GM19452 (cell line): ENCODE measurements around the gene RNF215.
"Not testable (repeated sequence)": the region's sequence is repeated elsewhere in the genome, so short reads cannot be mapped to it uniquely, and the experiment has no call there.

Experiments
- ATAC-seq: cut with Tn5 transposase; IDR thresholded peaks from one replicate; pipeline ENCODE4 v1.9.1; 2021; ENCODE audit not compliant: unreplicated experiment

The RNF215 gene

GRCh38 chr22:30421695-30422480 is 34.7 kb upstream of the RNF215 start:
- ATAC-seq, result no peak

- no peak for ATAC-seq
These were observed 33.3 kb upstream of the RNF215 start for GRCh38 chr22:30420347-30421125.

DNA sequence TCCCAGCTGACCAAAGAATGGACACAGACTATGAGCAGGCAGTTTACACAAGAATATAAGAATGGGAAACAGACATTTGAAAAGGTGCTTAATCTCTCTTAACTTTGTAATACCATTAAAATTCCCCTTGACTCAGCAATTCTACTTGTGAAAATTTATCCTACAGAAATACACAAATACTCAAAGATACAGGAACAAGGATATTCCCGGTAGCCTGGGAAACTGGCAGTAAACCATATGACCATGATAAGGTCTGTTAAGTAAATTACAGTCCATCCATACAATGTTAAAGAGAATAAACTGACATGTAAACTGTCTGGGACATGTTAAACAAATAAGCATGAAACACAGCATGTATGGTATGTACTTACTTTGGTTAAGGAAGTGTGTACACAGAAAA is 29.6 kb upstream of the RNF215 start:
- ATAC-seq, result no peak

GRCh38 chr22:30416403-30416802 is 29.2 kb upstream of the RNF215 start:
- ATAC-seq, result no peak

DNA sequence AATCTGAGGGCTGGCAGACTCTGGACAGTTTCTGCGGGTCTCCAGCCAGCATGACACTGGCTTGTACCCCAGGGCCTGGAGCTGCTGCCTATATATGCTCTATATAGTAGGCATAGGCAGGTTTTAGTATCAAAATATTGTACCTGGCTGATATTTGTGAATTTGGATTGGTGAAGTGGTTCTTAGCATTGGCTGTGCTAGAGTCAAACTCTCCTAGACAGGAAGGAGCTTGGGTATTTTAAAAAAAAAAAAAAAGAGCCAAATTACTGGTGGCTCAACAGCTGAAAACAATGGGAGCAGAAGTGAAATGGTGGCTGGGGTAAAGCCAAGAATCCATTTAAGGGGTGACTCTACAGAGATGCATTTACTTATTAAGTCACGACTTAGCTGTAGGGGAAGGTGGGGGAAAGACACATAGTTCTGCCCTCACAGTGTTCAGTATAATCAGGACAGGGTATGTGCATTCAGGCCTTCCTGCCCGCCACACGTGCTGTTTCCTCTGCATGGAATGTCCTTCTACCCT is 27.4 kb upstream of the RNF215 start:
- no peak for ATAC-seq

GRCh38 chr22:30413745-30414524 is 26.7 kb upstream of the RNF215 start:
- ATAC-seq, result no peak

GRCh38 chr22:30413001-30413400 is 25.8 kb upstream of the RNF215 start:
- ATAC-seq, result no peak

DNA sequence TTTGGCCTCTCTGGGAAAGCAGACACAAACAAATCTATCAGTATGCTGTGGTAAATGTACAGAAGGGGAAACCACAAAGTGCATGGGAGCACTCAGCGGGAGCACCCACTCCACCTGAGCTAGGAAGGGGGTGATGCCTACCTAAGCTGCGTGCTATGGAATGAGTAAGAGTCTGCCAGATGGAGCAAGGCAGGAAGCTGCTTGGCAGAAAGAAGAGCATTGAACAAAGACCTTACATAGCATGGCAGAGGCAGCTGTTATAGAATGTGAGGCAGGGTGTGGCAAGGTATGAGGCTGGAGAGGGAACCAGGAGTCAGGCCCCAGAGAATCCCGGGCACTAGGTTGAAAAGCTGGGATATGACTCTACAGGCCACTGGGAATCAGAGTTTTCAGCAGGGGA is 24.6 kb upstream of the RNF215 start:
- ATAC-seq, result no peak

GRCh38 chr22:30408388-30409102 is 21.3 kb upstream of the RNF215 start:
- ATAC-seq, result no peak

DNA sequence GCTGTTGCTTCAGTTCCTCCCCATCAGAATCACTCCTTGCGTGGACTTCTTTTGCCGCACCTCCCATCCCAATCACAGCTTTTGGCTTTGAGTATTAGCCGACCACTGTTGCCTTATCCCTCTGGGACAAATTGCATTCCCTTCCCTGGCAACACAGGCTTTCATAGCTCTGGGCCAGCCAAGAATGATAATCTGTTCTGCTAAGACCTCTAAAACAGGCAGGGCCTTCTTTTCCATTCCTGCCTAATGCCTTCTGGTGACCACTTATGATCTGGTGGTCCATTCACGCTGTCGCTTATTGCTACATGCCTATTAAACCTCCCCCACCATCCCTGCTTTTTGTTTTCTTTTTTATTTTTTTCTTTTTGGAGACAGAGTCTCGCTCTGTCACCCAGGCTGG is 19.2 kb upstream of the RNF215 start:
- no peak for ATAC-seq

DNA sequence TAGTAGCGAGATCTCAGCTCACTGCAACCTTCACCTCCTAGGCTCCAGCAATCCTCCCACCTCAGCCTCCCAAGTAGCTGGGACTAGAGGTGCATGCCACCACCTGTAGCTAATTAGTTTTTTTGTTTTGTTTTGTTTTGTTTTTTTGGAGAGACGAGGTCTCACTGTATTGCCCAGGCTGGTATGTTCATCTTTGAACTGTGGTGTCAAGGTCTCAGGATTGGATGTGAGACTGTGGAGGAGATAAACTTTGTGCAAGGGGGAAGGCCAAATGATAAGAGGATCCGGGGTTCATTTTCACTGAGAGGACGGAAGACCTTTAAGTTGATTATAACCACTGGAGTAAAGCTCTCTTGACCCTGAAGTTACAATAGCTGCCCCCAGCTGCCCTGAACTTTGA is 18.5 kb upstream of the RNF215 start:
- no peak for ATAC-seq

GRCh38 chr22:30404307-30404706 is 17.1 kb upstream of the RNF215 start:
- no peak for ATAC-seq

DNA sequence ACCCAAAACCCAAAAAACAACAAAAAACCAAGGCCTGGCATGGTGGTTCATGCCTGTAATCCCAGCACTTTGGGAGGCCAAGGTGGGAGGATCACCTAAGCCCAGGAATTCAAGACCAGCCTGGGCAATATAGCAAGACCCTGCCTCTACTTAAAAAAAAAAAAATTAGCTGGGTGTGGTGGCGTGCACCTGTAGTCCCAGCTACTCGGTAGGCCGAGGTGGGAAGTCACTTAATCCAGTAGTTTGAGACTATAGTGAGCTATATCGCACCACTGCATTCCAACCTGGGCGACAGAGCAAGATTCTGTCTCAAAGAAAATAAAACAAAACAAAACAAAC is 15.5 kb upstream of the RNF215 start:
- not testable (repeated sequence) for ATAC-seq

- ATAC-seq, result no peak
These were observed 15.0 kb upstream of the RNF215 start for GRCh38 chr22:30402028-30402765.

DNA sequence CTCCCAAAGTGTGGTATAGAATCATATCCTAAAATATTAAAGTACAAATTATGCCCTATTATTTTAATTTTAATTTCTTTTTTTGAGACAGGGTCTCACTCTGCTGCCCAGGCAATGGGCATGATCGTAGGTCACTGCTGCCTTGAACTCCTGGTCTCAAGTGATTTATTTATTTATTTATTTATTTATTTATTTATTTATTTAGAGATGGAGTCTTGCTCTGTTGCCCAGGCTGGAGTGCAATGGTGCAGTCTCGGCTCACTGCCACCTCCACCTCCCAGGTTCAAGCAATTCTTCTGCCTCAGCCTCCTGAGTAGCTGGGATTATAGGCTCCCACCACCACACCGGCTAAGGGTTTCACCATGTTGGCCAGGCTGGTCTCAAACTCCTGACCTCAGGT is 13.8 kb upstream of the RNF215 start:
- not testable (repeated sequence) for ATAC-seq

GRCh38 chr22:30400159-30400558 is 12.9 kb upstream of the RNF215 start:
- ATAC-seq, result no peak

- ATAC-seq, result no peak
These were observed 12.5 kb upstream of the RNF215 start for GRCh38 chr22:30399718-30400117.

GRCh38 chr22:30398685-30399680 is 11.8 kb upstream of the RNF215 start:
- no peak for ATAC-seq
